NB4 (cell line): ENCODE results near the gene IFI35.

Source experiments
- CTCF ChIP-seq: IDR thresholded peaks from one replicate; pipeline ENCODE4 v1.5.1; 2012; ENCODE audit warnings: low read depth, low read length
- MAX ChIP-seq: IDR thresholded peaks from 2 replicates; pipeline ENCODE4 v1.6.1; 2011; ENCODE audit warnings: low read depth, low read length
- MYC ChIP-seq: IDR thresholded peaks from 2 replicates; pipeline ENCODE4 v1.6.1; 2011; ENCODE audit warnings: low read depth, low read length
- POLR2A ChIP-seq: IDR thresholded peaks from 2 replicates; pipeline ENCODE4 v1.6.1; 2011; ENCODE audit warnings: mild to moderate bottlenecking; ENCODE audit not compliant: insufficient read length; ENCODE audit errors: extremely low read depth

GRCh38 chr17:42997984-42998938 is 8.3 kb upstream of the IFI35 start, which contains the start of gene RPL27:
- TF ChIP-seq CTCF (peak; percentile 83), POLR2A (peak; percentile 92), MYC (peak; percentile 98), MAX (peak; percentile 96)
